Measurements from ENCODE around the gene KCNAB2.

KCNAB2 gene

GRCh38 chr1:6045561-6045960, at the start of gene KCNAB2:
KCNAB2 (plus strand) TSS chr1:6045888; CDS start chr1:6051537, 5,649 bp downstream.
- no peak for DNase-seq

DNA sequence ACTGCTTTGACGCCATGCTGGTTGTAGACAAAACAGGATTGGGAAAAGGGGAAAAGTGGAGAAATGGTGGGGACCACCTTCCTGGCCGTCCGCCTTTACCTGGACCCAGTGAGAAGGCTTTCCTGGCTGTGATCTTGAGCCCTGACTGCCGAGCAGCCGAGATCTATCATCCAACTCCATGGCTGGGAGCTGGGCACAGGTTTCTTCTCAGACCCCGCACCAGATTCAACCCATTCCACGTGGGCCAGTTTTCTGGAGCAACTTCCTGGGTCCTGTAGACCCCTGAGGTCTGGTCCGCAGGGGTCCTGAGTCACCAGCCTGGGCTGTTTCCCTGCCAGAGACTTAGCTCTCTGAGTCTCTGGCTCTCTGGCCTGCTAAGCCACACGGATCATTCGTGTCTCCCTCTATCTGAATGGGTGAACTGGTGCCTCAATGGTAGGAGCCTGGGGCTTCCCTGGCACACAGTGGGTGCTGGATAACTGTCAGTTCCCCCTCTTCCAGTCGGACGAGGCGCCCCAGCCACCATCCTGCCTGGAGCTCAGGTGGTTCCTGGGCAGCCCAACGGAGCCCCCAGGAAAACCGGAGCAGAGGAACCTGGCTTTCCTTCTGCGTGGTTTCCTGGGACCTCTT, 48.9 kb upstream of the KCNAB2 start:
- DNase-seq = no peak

DNA sequence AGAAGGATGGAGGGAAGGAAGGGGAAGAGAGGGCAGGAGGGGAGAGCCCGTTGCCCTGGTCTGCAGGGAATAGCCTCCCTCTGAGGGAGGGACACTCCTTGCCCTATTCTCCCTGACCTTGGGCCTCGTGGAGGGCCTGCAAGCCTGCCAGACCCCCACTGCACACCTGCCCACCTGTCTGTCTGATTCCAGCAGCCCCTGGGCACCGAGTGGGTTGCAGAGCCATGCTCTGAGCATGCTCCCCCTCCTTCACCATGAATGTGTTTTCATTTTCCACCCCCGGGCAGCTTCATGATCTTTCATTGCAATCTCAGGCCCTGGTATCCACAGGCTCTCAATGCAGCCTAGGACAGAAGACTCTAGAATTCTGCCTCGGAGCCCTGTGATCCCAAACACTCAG, 48.4 kb upstream of the KCNAB2 start:
- no peak for DNase-seq

- DNase-seq = no peak
Observed at GRCh38 chr1:5998051-5998905, 47.4 kb upstream of the KCNAB2 start.

- no peak for DNase-seq
Observed at GRCh38 chr1:5998906-5999301, 46.8 kb upstream of the KCNAB2 start.

GRCh38 chr1:5999711-6000443, 45.8 kb upstream of the KCNAB2 start:
- no peak for DNase-seq

DNA sequence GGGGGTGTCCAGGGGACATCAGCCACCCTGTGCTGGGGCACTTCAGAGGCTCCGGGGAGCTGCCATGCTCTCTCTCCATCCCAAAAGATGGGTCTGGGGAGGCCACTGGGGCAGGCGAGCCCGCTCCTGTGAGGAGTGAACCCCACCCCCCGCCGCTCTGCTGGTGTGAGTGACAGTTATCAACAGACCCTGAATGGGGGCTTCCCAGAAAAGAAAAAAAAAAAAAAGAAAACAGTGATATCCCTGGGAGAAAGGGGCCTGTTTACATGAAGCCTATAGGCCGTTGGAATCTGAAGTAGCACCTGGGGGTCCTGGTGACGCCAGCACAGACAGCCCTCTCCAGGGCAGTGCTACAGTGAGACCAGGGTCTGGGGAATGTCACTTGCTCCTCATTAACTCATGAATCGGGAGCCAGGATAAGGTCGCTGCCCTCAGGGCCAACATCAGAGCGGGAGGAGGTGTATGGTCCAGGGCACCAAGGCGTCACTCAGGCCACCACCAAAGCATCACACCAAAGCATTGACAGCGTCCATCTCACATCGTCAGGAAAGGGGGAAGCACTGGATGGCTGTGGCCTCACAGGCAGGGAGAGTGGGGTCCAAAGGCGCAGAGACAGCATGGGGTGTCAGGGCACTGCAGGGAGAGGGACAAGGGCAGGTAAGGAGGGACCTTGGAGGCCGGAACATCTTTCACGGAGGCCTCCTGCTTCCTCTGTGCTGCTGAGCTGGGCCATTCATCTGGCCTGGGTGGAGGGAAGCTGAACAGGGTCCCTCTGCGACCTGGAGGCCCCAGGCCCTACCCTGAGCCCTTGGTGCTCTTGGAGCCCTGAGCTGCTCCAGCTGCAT, 45.0 kb upstream of the KCNAB2 start:
- no peak for DNase-seq

- no peak for DNase-seq
Observed at GRCh38 chr1:6001992-6002576, 43.6 kb upstream of the KCNAB2 start.

GRCh38 chr1:6002714-6003501, 42.8 kb upstream of the KCNAB2 start:
- no peak for DNase-seq

DNA sequence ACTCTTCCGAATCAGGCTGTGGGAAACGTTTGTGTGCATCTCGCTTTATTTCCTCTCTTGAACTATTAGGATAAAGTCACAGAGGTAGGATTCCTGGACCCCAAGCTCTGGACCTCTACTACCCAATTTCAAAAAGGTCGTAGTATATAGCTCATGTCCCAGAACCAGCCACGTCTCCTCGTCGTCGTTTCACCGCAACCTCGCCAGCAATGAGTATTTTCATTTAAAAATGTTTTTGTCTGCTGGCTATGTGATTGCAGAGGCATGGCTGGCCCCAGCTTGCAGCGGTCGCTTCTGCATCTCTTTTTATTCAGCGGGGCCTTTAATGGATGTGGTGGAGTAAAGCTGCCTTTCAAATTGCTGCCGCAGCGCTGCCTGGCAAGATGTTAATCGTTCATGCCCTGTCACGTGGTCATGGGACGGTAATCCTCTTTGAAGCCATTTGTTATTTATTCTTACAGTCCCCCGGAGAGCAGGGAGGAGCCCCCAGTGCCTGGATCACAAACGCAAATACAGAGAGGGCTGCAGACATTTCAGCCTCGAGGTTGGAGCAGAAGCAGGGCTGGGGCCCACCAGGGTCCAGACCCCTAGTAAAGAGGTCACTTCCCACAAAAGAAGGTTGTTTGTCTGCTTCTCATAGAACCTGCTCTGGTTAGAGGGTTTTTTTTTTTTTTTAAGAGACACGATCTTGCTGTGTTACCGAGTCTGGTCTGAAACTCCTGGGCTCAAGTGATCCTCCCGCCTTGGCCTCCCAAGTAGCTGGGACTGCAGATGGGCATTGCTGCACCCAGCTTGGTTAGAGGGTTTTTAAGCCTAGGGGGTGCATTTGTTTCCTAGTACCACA, 41.9 kb upstream of the KCNAB2 start:
- DNase-seq = no peak

DNA sequence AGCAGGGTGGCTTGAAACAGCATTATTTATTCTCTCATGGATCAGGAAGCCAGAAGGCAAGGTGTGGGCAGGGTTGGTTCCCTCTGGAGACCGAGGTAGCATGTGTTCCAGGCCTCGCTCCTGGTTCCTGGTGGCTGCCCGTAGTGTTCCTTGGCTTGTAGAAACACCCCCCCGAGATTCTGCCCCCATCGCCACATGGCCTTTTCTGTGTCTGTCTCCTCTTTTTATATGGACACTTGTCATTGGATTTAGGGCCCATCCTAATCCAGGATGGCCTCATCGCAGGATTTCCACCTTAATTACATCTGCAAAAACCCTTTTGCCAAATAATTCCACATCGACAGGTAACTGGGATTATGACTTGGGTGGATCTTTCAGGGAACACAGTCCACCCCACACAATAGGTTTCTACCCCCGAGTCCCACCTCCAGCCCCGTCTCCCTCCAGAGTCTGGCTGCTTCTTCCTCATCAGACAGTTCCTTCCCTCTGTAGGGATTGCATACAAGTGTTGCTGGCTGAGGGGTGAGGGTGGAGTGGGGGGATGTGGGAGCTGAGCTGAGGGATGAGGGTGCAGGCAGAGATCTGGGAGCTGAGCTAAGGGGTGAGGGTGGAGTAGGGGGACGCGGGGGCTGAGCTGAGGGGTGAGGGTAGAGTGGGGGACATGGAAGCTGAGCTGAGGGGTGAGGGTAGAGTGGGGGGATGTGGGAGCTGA, 41.1 kb upstream of the KCNAB2 start:
- DNase-seq = no peak

GRCh38 chr1:6005276-6005917, 40.3 kb upstream of the KCNAB2 start:
- DNase-seq = no peak

DNA sequence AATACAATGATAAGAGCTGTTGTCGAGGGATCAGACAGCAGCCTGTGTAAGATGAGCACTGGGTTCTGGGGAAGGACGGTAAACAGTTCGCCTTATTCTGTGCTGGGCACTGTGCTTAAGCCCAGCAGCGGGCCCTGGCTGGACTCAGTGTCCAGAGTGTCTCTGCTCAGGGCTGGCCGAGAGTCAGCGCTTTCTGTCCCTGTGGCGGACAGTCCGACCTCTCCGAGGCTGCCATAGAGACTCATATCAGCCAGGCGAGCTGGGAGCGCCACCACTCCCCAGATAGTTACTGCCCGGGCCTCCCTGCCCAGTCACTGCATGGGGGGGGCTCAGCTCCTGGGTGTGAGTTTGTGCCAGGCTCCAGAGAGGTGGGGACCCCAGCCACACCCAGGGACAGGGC, 38.8 kb upstream of the KCNAB2 start:
- no peak for DNase-seq

GRCh38 chr1:6007318-6008083, 38.2 kb upstream of the KCNAB2 start:
- no peak for DNase-seq

DNA sequence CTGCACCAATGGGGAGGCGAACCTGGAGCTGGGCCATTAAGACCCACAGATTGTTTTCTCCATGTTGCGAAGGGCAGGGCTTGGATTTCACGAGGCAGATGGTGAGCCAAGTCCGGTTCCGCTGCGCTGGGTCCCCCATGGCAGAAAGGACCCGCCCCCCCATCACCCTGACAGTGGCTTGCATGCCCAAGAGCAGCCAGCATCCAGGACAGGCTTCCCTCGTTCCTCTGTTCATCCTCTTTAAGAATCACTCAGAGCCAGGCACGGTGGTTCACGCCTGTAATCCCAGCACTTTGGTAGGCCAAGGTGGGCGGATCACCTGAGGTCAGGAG, 37.6 kb upstream of the KCNAB2 start:
- DNase-seq = no peak

- DNase-seq = no peak
Observed at GRCh38 chr1:6008696-6009095, 37.0 kb upstream of the KCNAB2 start.

- DNase-seq = no peak
Observed at GRCh38 chr1:6009120-6010040, 36.3 kb upstream of the KCNAB2 start.

- DNase-seq = no peak
Observed at GRCh38 chr1:6010554-6010953, 35.1 kb upstream of the KCNAB2 start.

Data from activated CD4-positive, alpha-beta T cell treated with anti-CD3 and anti-CD28 coated beads, Interleukin-2, amount 50 U/mL, for 16 hours (primary cell).